Measurements from ENCODE around the gene DLX1. TPM values are rescaled to one million over a fixed set of nuclear protein-coding genes. Genes with fewer than 3 reads are reported as not detected.
"Not testable (repeated sequence)": the region's sequence is repeated elsewhere in the genome, so short reads cannot be mapped to it uniquely, and the experiment has no call there.

DLX1 gene
- total RNA-seq, 1 donor from 2014 or later: not detected

DNA sequence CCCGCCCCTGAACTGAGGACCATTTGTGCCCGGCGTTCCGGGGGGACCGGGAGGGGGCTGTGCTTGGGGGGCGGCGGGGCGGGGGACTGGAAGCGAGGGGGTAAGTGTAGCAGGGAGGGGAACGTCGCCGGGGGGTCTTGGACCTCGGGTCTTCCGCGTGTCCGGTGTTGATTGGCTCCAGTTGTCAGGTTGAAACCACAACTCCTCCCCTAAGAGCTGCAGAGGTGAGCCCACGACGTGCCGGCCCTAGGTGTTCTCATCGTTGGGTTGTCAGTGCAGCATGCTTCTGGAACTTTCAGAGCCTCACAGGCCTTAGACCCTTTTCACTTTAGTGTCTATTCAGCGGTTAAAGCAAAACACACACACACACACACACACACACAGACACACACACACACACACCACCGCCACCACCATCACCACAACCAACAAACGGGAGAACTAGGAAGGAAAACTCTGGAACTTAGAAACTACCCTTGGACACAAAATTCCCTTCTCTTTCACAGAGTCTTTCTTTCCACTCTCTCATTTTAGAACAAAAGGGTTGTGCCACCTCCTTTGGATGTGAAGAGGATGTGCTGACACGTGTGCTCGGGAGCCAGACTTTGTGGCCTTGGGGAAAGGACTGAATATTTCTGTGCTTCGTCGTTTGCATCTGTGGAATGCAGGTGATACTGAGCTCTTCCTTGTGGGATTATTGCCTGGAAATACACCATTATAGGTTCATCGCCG lies 24.1 kb downstream of the DLX1 start:
- DNase-seq (ENCODE audit: low spot score) (no peak), ATAC-seq (no peak)

DNA sequence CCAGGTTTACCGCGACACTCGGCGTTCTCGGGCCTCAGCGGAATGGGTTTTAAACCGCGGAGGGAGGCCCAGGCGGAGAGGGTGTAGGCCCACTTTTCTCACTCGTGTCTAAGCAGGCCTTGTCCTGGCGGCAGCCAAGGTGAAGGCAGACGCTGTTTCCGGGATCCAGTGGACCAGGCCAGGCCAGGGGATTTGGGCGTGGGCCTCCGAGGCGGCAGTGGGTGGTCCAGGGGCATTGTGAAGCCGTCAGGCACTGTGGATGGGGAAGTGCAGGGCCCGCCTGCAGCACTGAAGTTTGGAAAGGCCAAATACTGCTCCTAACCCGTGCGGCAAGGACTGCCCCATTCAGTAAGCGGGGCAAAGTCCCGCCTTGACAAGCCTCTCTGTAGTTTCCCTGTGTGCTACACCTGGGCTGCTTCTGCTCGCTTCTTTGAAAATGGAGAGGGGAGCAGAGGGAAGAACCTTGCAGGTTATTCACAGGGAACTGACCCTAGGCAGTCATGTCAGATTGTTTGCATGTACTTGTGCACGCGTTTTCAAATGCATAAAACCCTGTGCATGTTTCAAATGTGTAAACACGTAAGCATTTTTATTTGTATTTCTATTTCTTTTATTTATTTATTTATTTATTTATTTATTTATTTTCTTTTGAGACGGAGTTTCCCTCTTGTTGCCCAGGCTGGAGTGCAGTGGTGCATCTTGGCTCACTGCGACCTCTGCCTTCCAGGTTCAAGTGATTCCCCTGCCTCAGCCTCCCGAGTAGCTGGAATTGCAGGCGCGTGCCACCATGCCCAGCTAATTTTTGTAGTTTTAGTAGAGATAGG lies 24.9 kb downstream of the DLX1 start:
- ATAC-seq: peak; percentile 35
- DNase-seq (ENCODE audit: low spot score): no peak

DNA sequence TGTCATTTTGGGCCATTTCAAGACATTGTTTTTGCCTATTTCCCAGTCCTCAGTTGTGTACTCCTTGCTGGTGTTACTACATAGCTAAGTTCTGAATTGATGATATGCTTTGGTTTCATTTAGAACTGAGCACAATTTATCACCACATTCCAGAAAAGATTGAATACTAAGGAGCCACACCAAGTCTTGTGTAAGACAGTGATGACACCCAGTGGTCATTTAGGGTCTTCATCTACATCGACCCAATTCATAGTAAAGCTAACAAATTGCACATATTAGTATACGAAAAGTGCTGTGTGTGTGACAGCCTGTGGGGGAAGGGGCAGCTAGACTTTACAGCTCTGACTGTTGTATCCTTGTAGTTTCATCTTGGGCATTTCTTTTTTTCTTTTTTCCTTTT lies 28.3 kb downstream of the DLX1 start:
- DNase-seq (ENCODE audit: low spot score): no peak
- ATAC-seq: peak; percentile 28

DNA sequence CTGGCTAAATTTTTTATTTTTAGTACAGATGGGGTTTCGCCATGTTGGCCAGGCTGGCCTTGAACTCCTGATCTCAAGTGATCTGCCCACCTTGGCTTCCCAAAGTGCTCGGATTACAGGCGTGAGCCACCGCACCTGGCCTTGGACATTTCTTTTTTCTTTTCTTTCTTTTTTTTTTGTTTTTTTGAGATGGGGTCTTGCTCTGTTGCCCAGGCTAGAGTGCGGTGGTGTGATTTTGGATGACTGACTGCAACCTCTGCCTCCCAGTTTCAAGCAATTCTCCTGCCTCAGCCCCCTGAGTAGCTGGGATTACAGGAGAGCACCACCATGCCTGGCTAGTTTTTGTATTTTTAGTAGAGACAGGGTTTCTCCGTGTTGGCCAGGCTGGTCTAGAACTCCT lies 28.9 kb downstream of the DLX1 start:
- not testable (repeated sequence) for ATAC-seq; DNase-seq (ENCODE audit: low spot score)

DNA sequence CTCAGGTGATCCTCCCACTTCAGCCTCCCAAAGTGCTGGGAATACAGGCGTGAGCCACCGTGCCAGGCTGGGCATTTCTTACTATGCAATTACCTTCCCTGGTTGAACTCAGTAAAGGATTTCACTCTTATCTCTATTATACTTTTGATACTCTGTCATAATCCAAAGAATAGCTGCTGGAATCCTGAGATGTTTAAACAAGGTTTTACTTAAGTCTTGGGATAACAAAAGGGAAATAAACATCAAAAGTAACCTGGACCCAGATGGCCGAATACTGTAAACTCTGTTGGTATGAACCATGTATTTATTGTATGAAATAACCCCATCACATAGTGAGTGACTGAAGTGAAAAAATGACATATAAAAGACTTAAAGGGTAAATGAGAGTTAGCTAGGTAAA lies 29.3 kb downstream of the DLX1 start:
- no peak for ATAC-seq
- DNase-seq (ENCODE audit: low spot score): no peak

DNA sequence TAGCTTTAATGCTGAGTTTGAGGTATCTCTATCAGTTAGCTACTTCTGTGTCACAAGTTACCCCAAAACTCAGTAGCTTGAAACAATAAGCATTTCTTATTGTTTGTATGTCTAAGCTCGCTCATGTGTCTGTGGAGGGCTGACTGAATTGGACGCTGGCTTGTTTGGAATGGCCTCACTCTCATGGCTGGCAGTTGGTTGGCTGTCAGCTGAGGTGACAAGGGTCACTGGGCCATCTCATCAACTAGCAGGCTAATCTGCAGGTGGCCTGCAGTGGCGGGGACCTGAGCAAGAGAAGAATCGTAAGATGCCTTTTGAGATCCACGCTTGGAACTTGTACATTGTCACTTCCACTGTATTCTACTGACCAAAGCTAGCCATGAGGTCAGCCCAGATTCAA lies 30.8 kb downstream of the DLX1 start:
- ATAC-seq (no peak), DNase-seq (ENCODE audit: low spot score) (no peak)

DNA sequence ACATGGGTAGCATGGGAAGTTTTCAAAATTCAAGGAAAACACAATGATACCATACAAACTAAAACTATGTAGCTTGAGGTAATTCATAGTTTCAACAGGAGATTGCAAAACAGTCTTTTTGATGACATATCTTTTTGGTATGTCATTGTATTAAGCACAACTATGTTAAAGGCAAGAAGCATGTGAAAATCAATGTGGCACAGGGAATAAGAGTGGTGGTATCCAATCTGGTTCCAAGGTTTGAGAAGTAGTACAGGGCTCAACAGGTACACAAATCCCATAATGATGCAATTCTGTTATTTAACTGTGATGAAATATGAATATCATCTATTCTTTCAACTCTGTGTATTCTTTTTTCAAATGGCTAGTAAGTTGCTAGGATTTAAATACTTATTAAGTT lies 33.8 kb downstream of the DLX1 start:
- no peak for DNase-seq (ENCODE audit: low spot score)
- no peak for ATAC-seq

DNA sequence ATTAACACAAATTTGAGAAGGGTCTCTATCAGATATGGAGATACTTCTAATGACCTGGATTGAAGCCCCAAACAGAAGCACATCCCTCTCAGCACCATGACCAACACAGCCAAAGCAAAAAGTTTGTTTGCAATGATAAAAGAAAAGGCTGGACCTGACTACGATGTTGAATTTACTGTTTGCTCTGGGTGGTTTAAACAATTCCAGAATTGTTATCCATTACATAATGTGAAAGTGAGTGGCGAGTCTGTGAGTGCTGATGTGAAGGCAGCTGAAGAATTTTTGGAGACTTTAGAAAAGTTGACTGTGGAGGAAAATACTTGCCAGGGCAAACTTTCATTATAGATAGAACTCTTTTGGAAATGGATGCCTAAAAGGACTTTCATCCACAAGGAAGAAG lies 34.8 kb downstream of the DLX1 start:
- ATAC-seq (no peak), DNase-seq (ENCODE audit: low spot score) (no peak)

DNA sequence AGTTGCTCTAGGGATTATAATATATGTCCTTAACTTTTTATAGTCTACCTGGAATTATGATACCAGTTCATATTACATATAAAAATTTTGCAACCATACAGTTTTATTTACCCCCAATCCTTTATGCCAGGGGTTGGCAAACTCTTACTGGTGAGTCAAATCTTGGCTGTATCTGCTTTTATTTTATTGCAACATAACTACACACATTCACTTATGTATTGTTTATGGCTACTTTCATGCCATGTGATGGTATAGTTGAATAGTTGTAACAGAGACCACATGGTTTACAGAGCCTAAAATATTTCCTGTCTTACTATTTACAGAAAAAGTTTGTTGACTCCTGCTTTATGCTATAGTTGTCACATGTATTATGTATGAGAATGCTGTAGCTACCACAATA lies 43.2 kb downstream of the DLX1 start:
- DNase-seq (ENCODE audit: low spot score) (no peak), ATAC-seq (no peak)

DNA sequence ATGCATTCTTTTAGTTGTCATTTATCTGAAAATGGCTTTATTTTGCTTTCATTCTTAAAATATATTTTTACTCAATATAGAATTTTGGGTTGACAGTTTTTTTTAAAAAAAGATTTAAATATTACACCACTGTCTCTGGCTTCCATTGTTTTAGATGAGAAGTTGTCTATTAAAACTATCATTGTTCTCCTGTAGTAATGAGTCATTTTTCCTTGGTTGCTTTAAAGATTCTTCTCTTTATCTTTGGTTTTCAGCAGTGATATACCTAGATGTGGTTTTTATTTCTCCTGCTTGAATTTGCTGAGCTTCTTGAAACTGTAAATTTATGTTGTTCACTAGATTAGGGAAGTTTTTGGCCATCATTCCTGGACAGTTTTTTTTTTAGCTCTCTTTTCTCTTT lies 44.1 kb downstream of the DLX1 start:
- DNase-seq (ENCODE audit: low spot score) (no peak), ATAC-seq (no peak)

DNA sequence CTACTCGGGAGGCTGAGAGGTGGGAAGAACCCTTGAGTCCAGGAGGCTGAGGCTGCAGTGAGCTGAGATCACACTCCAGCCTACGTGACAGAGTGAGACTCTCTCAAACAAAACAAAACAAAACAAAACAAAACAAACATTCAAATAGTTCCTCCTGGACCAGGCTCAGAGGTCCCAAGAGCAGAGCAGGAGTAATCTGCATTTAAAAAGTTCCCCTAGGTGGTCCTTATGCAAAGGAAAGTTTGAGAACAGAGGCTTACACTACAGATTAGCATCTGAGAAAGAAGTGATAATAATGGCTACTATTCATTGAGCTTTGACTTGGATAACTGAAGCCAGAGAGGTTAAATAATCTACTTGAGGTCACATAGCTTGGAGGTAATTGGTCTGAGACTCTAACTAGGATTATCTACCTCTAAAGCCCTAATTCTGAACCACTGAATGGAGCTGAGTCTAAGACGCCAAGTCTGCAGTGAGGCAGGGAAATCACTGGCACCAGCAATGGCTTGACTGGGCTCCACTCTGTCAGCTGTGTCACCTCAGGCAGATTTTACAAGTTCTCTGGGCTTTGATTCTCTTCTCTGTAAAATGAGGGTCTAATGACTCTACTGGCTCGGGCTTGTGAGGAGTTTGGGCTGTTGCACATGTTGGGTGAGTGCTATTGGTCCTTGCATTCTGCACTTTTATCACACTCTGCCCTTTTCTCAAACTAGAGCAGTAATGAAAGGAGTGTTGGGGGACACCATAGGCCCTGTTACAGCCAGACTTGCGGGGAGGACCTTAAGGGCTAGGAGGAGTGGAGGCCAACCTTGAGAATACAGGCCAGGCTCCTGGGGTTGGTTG lies 46.6 kb downstream of the DLX1 start:
- ATAC-seq (no peak), DNase-seq (ENCODE audit: low spot score) (no peak)

DNA sequence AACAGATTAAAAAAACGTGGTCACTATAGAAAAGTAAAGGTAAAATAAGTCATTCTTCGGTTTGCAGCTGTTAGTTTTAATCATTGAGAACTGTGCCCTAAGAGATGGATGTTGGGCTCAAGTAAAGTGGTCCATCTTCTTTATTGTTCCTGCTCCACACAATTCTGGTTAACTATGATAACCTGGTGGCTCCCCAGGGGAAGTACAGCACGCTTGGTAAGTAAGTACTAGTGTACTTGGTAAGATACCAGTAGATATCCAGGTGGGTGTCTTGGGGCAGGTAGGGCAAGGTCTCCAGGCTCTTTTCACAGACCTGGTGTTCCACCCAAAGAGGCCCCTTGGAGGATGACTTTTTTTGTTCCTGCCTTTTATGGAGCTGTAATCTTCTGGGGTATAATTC lies 49.0 kb downstream of the DLX1 start:
- no peak for DNase-seq (ENCODE audit: low spot score)
- ATAC-seq: no peak

DNA sequence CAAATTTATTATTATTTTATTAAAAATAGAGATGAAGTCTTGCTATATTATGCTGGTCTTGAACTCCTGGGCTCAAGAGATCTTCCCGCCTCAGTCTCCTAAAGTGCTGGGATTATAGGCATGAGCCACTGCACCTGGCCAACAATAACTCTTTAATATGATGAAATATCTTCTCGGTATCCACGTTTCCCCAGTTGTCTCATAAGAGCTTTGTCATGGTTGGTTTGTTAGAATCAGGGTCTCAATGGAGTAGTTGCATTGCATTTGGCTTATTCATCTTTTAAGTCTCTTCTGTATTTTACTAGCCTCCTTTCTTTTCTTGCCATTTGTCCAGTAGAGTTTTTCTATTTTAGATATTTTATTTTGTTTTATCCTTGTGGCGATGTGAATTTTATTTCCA lies 50.1 kb downstream of the DLX1 start:
- DNase-seq (ENCODE audit: low spot score) (no peak), ATAC-seq (no peak)

DNA sequence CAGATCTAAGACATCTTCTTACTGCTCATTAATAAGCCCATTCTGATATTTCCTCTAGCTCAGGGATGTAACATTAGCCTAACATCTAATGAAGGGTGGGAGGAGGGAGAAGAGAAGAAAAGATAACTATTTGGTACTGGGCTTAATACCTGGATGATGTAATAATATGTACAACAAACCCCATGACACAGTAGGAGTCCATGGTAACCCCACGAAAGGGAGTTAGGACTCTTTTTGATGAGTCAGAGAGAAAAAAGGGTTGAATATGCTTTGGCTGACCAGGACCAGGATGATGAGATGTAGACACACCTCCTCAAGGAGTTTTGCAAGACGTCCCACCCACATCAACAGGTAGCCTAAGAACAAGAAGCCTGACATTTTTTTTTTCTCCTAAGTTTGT lies 51.8 kb downstream of the DLX1 start:
- no peak for DNase-seq (ENCODE audit: low spot score)
- no peak for ATAC-seq

DNA sequence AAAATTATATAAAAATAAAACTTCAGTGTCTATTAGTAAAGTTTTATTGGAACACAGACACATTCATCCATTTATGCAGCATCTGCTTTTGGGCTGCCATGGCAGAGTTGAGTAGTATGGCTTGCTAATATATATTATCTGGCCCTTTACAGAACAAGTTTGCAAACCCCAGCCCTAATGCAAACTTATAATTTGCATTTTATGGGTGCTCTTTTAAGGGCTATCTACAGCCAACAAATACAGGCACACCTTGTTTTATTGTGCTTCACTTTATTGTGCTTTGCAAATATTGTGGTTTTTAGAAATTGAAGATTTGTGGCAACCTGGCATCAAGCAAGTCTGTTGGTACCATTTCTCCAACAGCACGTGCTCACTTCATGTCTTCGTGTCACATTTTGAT lies 52.6 kb downstream of the DLX1 start:
- no peak for DNase-seq (ENCODE audit: low spot score)

DNA sequence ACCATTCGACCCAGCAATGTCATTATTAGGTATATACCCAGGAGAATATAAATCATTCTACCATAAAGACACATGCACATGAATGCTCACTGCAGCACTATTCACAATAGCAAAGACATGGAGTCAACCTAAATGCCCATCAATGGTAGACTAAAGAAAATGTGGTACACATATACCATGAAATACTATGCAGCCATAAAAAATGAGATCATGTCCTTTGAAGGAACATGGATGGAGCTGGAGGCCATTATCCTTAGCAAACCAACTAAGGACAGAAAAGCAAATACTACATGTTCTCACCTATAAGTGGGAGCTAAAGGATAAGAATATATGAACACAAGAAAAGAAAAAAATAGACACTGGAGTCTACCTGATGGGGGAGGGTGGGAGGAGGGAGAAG lies 53.4 kb downstream of the DLX1 start:
- not testable (repeated sequence) for DNase-seq (ENCODE audit: low spot score); ATAC-seq

More for the DNA sequence above, 52.6 kb downstream of the DLX1 start:
- ATAC-seq: no peak

Other genes starting within 250 kb of the DLX1 start
- gene SLC25A12, start 191.3 kb upstream of the DLX1 start, total RNA-seq: 0.98 TPM
- 8.2 TPM for gene HAT1, start 163.0 kb upstream of the DLX1 start, total RNA-seq
- 4.4 TPM for gene METAP1D, start 85.6 kb upstream of the DLX1 start, total RNA-seq
- gene DLX2, start 17.4 kb downstream of the DLX1 start, total RNA-seq: not detected